Activated CD8-positive, alpha-beta T cell treated with anti-CD3 and anti-CD28 coated beads for 36 hours (primary cell): ENCODE data around the gene IL1A. TPM values are rescaled to one million over a fixed set of nuclear protein-coding genes. Genes with fewer than 3 reads are reported as not detected.

ENCODE experiments used
- ATAC-seq: fragments of 200-7000 bp; cut with Tn5 transposase; one replicate; pipeline ENCODE4 v1.10.0; 2021; ENCODE audit warnings: mild to moderate bottlenecking, moderate library complexity
- CTCF ChIA-PET: fragments of 350-600 bp; sonication (Branson Sonifier 250); formaldehyde crosslinking; loops from one replicate; lab custom pipeline; 2021; ENCODE audit warnings: antibody characterized with exemption; lab: Charles Lee
- POLR2A ChIA-PET: fragments of 350-600 bp; sonication (Branson Sonifier 250); formaldehyde crosslinking; loops from one replicate; lab custom pipeline; 2021; ENCODE audit warnings: antibody characterized with exemption; lab: Charles Lee
- DNase-seq: peaks from one replicate; pipeline ENCODE4 v3.0.0-alpha.2; 2020
- H3K27ac Mint-ChIP-seq: one replicate; pipeline ENCODE4 v1.8.0; 2021; ENCODE audit warnings: mild to moderate bottlenecking, mixed read lengths
- H3K27me3 Mint-ChIP-seq: one replicate; pipeline ENCODE4 v1.8.0; 2021; ENCODE audit warnings: mixed read lengths
- H3K36me3 Mint-ChIP-seq: one replicate; pipeline ENCODE4 v1.8.0; 2021; ENCODE audit warnings: low read depth, mixed read lengths
- H3K4me1 Mint-ChIP-seq: one replicate; pipeline ENCODE4 v1.8.0; 2021; ENCODE audit warnings: low read depth, mixed read lengths
- H3K4me3 Mint-ChIP-seq: one replicate; pipeline ENCODE4 v1.8.0; 2021; ENCODE audit warnings: mild to moderate bottlenecking, moderate library complexity, mixed read lengths
- H3K9me3 Mint-ChIP-seq: one replicate; pipeline ENCODE4 v1.8.0; 2021; ENCODE audit warnings: mixed read lengths
- intact Hi-C: fragments of 100-400 bp; cut with micrococcal nuclease; formaldehyde crosslinking; loops from one replicate; pipeline ENCODE4 v1.10.0; 2022
- total RNA-seq, 2 experiments: library from RNA; stranded (reverse); gene quantifications; one replicate each; pipeline ENCODE4 v1.2.3, GENCODE V29; 2021
- TF ChIP-seq, protein P1 (sequence below): fragments of 200-600 bp; IDR thresholded peaks from one replicate; pipeline ENCODE4 v1.8.0; 2022; ENCODE audit warnings: antibody characterized with exemption, mild to moderate bottlenecking

Gene IL1A
- total RNA-seq, 2 experiments from 2014 or later = 0.69 to 0.99 TPM

DNA sequence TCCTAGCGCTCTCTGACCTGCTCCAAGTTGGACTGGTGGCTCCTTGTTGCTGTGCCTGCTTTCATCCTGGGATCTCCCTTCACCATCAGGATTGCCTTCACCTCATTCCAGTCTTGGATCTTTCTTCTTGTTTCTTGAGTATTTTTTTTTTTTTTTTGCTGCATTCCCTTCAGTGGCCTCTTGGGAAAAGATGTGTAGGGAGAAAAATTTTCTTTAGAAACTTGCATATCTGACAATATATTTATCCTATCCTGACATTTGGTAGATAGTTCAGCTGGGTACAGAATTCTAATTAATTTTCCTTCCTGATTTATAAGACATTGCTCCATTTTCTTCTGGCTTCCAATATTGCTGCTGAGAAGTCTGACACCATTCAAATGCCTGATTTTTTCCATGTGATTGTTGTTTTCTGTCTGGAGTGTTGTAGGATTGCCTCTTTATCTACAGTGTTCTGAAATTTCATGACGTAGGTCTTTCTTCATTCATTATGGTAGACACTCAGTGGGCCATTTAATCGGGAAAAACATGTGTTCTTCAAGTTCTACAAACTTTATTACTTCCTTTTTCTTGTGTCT, 23.0 kb upstream of the IL1A start:
- Mint-ChIP-seq H3K4me3 (no peak overlapping the region), H3K9me3 (peaks cover 11% of the 10 kb centered on the region), H3K27me3 (no peaks in the 10 kb centered on the region), H3K4me1 (peaks cover 26% of the 10 kb centered on the region), H3K27ac (no peak overlapping the region), H3K36me3 (peaks cover 2% of the 10 kb centered on the region)
- ATAC-seq = no peak
- no peak for DNase-seq
- intact Hi-C loops = no loop called here
- CTCF ChIA-PET = no interaction called here
- POLR2A ChIA-PET = no interaction called here
- TF ChIP-seq, protein P1, sequence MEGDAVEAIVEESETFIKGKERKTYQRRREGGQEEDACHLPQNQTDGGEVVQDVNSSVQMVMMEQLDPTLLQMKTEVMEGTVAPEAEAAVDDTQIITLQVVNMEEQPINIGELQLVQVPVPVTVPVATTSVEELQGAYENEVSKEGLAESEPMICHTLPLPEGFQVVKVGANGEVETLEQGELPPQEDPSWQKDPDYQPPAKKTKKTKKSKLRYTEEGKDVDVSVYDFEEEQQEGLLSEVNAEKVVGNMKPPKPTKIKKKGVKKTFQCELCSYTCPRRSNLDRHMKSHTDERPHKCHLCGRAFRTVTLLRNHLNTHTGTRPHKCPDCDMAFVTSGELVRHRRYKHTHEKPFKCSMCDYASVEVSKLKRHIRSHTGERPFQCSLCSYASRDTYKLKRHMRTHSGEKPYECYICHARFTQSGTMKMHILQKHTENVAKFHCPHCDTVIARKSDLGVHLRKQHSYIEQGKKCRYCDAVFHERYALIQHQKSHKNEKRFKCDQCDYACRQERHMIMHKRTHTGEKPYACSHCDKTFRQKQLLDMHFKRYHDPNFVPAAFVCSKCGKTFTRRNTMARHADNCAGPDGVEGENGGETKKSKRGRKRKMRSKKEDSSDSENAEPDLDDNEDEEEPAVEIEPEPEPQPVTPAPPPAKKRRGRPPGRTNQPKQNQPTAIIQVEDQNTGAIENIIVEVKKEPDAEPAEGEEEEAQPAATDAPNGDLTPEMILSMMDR = no peak

DNA sequence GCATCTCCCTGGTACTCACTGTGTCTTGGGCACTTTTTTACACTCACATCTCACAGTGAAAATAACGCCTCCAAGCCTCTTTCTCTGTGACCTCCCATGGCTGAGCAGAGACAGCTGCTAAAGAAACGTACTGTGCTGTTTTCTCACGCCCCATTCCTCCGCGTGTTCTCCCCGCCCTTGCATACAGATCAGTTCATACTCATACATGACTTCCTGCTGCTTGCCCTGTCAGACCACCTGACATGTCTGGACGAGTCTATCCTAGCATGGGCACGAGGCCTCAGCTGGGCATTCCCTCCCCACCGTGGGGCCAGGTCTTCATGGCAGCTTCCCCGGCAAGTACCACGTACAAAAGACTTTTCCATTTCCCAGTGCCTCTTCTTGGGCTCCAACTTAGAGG, 21.2 kb upstream of the IL1A start:
- ChIA-PET CTCF (interaction anchor here (0.9 to 1.4 kb wide), 2 partner anchors 80 to 136 kb away, joined by 3 read pairs; no protein-coding TSS in a partner anchor), POLR2A (interaction anchor here (0.6 kb wide), 1 partner anchor 26 kb away, joined by 3 read pairs; no protein-coding TSS in a partner anchor)
- peaks cover 11% of the 10 kb centered on the region for H3K9me3 Mint-ChIP-seq
- TF ChIP-seq, protein P1 = no peak
- peaks cover 2% of the 10 kb centered on the region for H3K36me3 Mint-ChIP-seq
- no peaks in the 10 kb centered on the region for H3K27me3 Mint-ChIP-seq
- H3K27ac Mint-ChIP-seq = no peak overlapping the region
- intact Hi-C loops = no loop called here
- peaks cover 15% of the 10 kb centered on the region for H3K4me1 Mint-ChIP-seq
- ATAC-seq = no peak
- no peak overlapping the region for H3K4me3 Mint-ChIP-seq
- no peak for DNase-seq

DNA sequence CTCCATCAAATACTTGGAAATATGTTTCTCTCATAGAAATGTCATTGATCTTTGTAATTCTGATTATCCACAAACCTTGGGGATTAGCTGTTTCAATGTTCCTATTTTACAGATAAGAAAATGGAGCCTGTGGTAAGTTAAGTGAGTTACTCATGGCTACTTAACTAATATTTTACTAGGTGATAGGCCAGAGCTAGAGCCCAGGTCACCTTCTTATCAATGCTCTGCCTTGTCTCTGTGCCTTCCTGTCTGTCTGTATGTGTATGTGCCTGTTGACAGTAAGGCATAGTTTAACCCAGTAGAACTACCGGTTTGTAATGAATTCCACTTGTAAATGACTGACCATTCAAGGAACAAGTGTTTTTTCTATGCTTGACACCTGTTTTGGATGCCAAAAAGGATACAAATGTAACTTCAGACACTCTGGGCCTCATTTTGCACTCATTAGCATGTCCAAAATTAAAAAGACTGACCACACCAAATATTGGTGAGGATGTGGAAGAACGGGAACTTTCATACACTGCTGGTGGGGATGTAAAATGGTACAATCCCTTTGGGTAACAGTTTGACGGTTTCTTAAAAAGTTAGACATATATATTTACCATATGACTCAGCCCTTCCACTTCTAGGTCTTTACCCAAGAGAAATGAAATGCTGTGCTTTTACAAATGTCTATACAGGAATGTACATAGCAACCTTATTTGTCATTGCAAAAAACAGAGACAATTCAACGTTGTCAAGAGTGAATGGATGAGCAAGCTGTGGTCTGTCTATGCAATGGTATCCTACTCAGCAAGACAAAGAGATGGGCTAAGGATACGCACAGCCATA, 19.6 kb upstream of the IL1A start:
- peak; percentile 75 for ATAC-seq
- peak overlapping the region; percentile 76 for H3K27ac Mint-ChIP-seq

DNA sequence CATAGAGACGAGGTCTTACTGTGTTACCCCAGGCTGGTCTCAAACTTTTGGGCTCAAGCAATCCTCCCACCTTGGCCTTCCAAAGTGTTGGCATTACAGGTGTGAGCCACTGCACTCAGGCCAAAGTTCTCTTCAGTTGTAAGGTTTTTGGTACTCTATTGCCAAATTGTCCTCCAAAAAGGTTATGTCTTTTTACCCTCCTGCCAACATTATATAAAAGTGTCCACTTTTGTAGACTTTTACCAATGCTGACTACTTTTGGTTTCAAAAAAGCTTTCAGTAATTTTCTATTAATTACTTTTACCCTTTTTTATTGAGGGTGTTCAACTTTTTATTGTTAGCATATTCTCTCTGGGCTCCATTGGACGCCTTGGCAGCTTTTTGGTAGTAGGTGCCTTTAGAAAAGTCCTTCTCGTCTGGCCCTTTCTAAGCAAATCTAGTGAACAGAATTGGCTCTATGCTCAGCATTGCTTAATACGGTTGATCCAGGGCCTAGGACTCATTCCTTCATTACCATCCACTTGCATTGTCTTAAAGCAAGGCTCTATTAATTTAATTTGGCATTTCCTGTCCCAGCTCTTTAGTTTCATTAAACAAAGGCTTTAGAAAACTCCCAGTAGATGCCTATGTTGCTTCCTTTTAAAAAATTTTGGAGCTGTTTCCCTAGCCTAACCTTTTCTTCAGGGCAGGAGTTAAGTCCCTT, 16.7 kb upstream of the IL1A start:
- peaks cover 24% of the 10 kb centered on the region for H3K4me1 Mint-ChIP-seq
- DNase-seq = no peak
- ATAC-seq = no peak
- TF ChIP-seq, protein P1 = no peak
- H3K27me3 Mint-ChIP-seq = no peaks in the 10 kb centered on the region
- H3K36me3 Mint-ChIP-seq = no peaks in the 10 kb centered on the region
- ChIA-PET POLR2A (interaction anchor here (0.9 kb wide), 1 partner anchor 11 kb away, joined by 3 read pairs; no protein-coding TSS in a partner anchor), CTCF (interaction anchor here (0.9 to 1.6 kb wide), 4 partner anchors 52 to 141 kb away, joined by 3 to 4 read pairs (median 3); no protein-coding TSS in a partner anchor)
- intact Hi-C loops = no loop called here
- H3K4me3 Mint-ChIP-seq = no peak overlapping the region
- no peaks in the 10 kb centered on the region for H3K9me3 Mint-ChIP-seq
- no peak overlapping the region for H3K27ac Mint-ChIP-seq

More for the DNA sequence above, 19.6 kb upstream of the IL1A start:
- H3K9me3 Mint-ChIP-seq = peaks cover 6% of the 10 kb centered on the region
- H3K27me3 Mint-ChIP-seq = no peaks in the 10 kb centered on the region
- POLR2A ChIA-PET = no interaction called here
- peaks cover 23% of the 10 kb centered on the region for H3K4me1 Mint-ChIP-seq
- TF ChIP-seq, protein P1 = no peak
- CTCF ChIA-PET = interaction anchor here (0.8 to 1.4 kb wide), 3 partner anchors 55 to 82 kb away, joined by 3 to 5 read pairs (median 3); no protein-coding TSS in a partner anchor
- intact Hi-C loops = no loop called here
- H3K36me3 Mint-ChIP-seq = no peaks in the 10 kb centered on the region
- DNase-seq = no peak
- H3K4me3 Mint-ChIP-seq = no peak overlapping the region
